Transverse colon (tissue), 4 donors: Measurements from ENCODE around the gene PDE4D. TPM values are rescaled to one million over a fixed set of nuclear protein-coding genes. Genes with fewer than 3 reads are reported as not detected.

Source experiments
- DNase-seq: peaks from one replicate; pipeline ENCODE4 v3.0.0-alpha.2; 2019
- H3K27ac ChIP-seq, 4 donors: fragments of 200-600 bp; sonication (generic); 2 replicates each; pipeline ENCODE4 v1.5.1; 2016 to 2018; ENCODE audit warnings: inconsistent platforms in 4 of 4
- H3K27me3 ChIP-seq: fragments of 200-600 bp; sonication (generic); 2 replicates; pipeline ENCODE4 v1.5.1; 2017; ENCODE audit warnings: inconsistent platforms
- H3K36me3 ChIP-seq, 4 donors: fragments of 200-600 bp; sonication (generic); 2 replicates each; pipeline ENCODE4 v1.5.1; 2017 to 2019; ENCODE audit warnings: inconsistent platforms in 4 of 4
- H3K4me1 ChIP-seq, 4 donors: fragments of 200-600 bp; sonication (generic); 2 replicates each; pipeline ENCODE4 v1.5.1; 2017 to 2020; ENCODE audit warnings: inconsistent platforms in 4 of 4
- H3K4me3 ChIP-seq, 4 donors: fragments of 200-600 bp; sonication (generic); 1 replicate in 1 of 4; 2 replicates in 3 of 4; pipeline versions ENCODE4 v1.5.1 to v1.6.1; 2017 to 2019; ENCODE audit warnings: inconsistent platforms in 4 of 4
- H3K9me3 ChIP-seq, 2 donors: fragments of 200-600 bp; sonication (generic); 2 replicates each; pipeline ENCODE4 v1.5.1; 2017 to 2019; ENCODE audit warnings: inconsistent platforms in 2 of 2
- CTCF ChIP-seq, 5 experiments: fragments of 200-600 bp in 3 of 5; fragments of 450-650 bp in 2 of 5; sonication (generic) in 3 of 5; IDR thresholded peaks; 1 replicate in 2 of 5; 2 replicates in 3 of 5; pipeline ENCODE4 v1.5.1; 2016 to 2017; ENCODE audit warnings: antibody characterized with exemption in 5 of 5, inconsistent platforms in 3 of 5, mild to moderate bottlenecking in 2 of 5, moderate library complexity in 1 of 5
- EP300 ChIP-seq: sonication (generic); formaldehyde crosslinking; IDR thresholded peaks from one replicate; pipeline ENCODE4 v1.6.1; 2017; ENCODE audit warnings: antibody characterized with exemption, low read depth
- POLR2A ChIP-seq: fragments of 450-650 bp; IDR thresholded peaks from one replicate; pipeline ENCODE4 v1.6.1; 2016; ENCODE audit warnings: antibody characterized with exemption, mild to moderate bottlenecking, moderate library complexity
- POLR2AphosphoS5 ChIP-seq, 3 donors: sonication (generic); formaldehyde crosslinking; IDR thresholded peaks; one replicate each; pipeline ENCODE4 v1.6.1; 2016; ENCODE audit warnings: antibody characterized with exemption in 3 of 3
- WGBS, 2 donors: methylation state at CpG; one replicate each; pipeline ENCODE4 v1.1.5; 2018; ENCODE audit warnings: low coverage in 1 of 2; 5-methylcytosine and 5-hydroxymethylcytosine counted together
- in situ Hi-C, 4 donors: fragments of 200-750 bp; cut with MboI; loops; one replicate each; pipeline versions ENCODE4 v1.15.0 to v1.15.1; 2017; ENCODE audit warnings: low sequenced_read_pairs in 3 of 4, low pct_ligation_motif_present in 1 of 4, low pct_unique_long_range_greater_than_20kb in 1 of 4
- intact Hi-C: fragments of 100-400 bp; cut with DNase I; formaldehyde crosslinking; loops from one replicate; pipeline ENCODE4 v1.15.1; 2023; ENCODE audit warnings: low total_unique reads
- total RNA-seq, 4 donors: library from RNA; depleted of rRNA; stranded (reverse); fragments of >200 nt; gene quantifications; one replicate each; pipeline ENCODE4 v1.1.0, GENCODE V29; 2016

The PDE4D gene
- total RNA-seq, 4 donors from 2014 or later: 47.0 to 302 (median 73.6) TPM

- in situ Hi-C loops: no loop called here
- 85 to 100% methylated on average over 2 to 4 of the region's 4 CpGs for WGBS, 2 donors
- no peak for TF ChIP-seq POLR2A
- no peak for TF ChIP-seq POLR2AphosphoS5 (IDR thresholded peaks at IDR 0.05)
- no peak for TF ChIP-seq EP300
- TF ChIP-seq CTCF (IDR thresholded peaks at IDR 0.05): no peak
Measured at GRCh38 chr5:59301727-59302126, 591.8 kb downstream of the PDE4D start.

GRCh38 chr5:59300930-59301329 lies 592.6 kb downstream of the PDE4D start:
- peak overlapping the region; percentile 20 to 84 (median 28) for H3K27ac ChIP-seq
- in situ Hi-C loops (no loop called here), intact Hi-C loops (no loop called here)
- H3K27me3 ChIP-seq: no peaks in the 10 kb centered on the region
- no peaks in the 10 kb centered on the region for H3K9me3 ChIP-seq
- peaks cover 8 to 65% (median 20%) of the 10 kb centered on the region in 4 donors for H3K4me1 ChIP-seq
- DNase-seq: no peak
- no peak overlapping the region for H3K4me3 ChIP-seq
- TF ChIP-seq CTCF (IDR thresholded peaks at IDR 0.05) (peak in 1 of 5 experiments; percentile 22), POLR2A (no peak)
- WGBS, 2 donors: 91 to 95% methylated on average over 1 of the region's 1 CpG
- no peaks in the 10 kb centered on the region for H3K36me3 ChIP-seq

More at GRCh38 chr5:59301727-59302126, 591.8 kb downstream of the PDE4D start:
- peak overlapping the region in 3 of 4 donors; percentile 20 to 84 (median 33) for H3K27ac ChIP-seq
- H3K4me3 ChIP-seq: no peak overlapping the region
- H3K36me3 ChIP-seq: no peaks in the 10 kb centered on the region
- H3K4me1 ChIP-seq: peaks cover 7 to 57% (median 14%) of the 10 kb centered on the region in 4 donors
- DNase-seq: no peak
- intact Hi-C loops: no loop called here
- no peaks in the 10 kb centered on the region for H3K27me3 ChIP-seq
- H3K9me3 ChIP-seq: no peaks in the 10 kb centered on the region

GRCh38 chr5:59299006-59299405 lies 594.5 kb downstream of the PDE4D start:
- 41 to 61% methylated on average over 2 to 3 of the region's 3 CpGs for WGBS, 2 donors
- no peaks in the 10 kb centered on the region for H3K27me3 ChIP-seq
- H3K4me1 ChIP-seq: peaks cover 8 to 64% (median 19%) of the 10 kb centered on the region in 4 donors

More at GRCh38 chr5:59299006-59299405, 594.5 kb downstream of the PDE4D start:
- H3K36me3 ChIP-seq: no peaks in the 10 kb centered on the region
- H3K9me3 ChIP-seq: no peaks in the 10 kb centered on the region
- intact Hi-C loops (no loop called here), in situ Hi-C loops (no loop called here)
- TF ChIP-seq EP300: no peak
- TF ChIP-seq CTCF (IDR thresholded peaks at IDR 0.05): peak in 1 of 5 experiments; percentile 11
- no peak overlapping the region for H3K4me3 ChIP-seq
- DNase-seq: no peak
- peak overlapping the region; percentile 15 to 84 (median 60) for H3K27ac ChIP-seq
